Measurements from ENCODE around the gene PDLIM4. TPM values are rescaled to one million over a fixed set of nuclear protein-coding genes. Genes with fewer than 3 reads are reported as not detected.

The PDLIM4 gene
- polyA plus RNA-seq, 1 donor (not counting 4 experiments of a cell fraction or from before 2014, with no cell fraction given) = 38.3 TPM

- no peak for TF ChIP-seq EZH2 (IDR thresholded peaks at IDR 0.05; ENCODE audit: low read length)
- peak in 1 of 3 experiments; percentile 4 for TF ChIP-seq CTCF (optimal IDR thresholded peaks at IDR 0.05 in 1 of 3, IDR thresholded peaks at IDR 0.05 in 1 of 3, conservative IDR thresholded peaks at IDR 0.05 in 1 of 3; ENCODE audit: extremely low read depth in 1 of 3, insufficient read depth in 2 of 3, low read length in 3 of 3)
- Histone ChIP-seq H3K9ac (ENCODE audit: control insufficient read depth, extremely low read depth, insufficient read depth, low read length) (no peak overlapping the region), H3K4me2 (ENCODE audit: control insufficient read depth, extremely low read depth, insufficient read depth, low read depth, low read length) (no peak overlapping the region), H3K9me1 (ENCODE audit: control insufficient read depth, extremely low read depth, insufficient read depth, low read length) (peaks cover 5% of the 10 kb centered on the region), H4K20me1 (ENCODE audit: control insufficient read depth, extremely low read depth, insufficient read depth, low read length) (no peaks in the 10 kb centered on the region), H3K27me3 (ENCODE audit: control insufficient read depth, extremely low read depth, insufficient read depth, low read length) (no peaks in the 10 kb centered on the region), H3K79me2 (ENCODE audit: control insufficient read depth, insufficient read depth, low read length) (peaks cover 18% of the 10 kb centered on the region), H3K4me1 (ENCODE audit: control insufficient read depth, extremely low read depth, insufficient read depth, low read length) (peaks cover 51% of the 10 kb centered on the region), H2AFZ (ENCODE audit: control insufficient read depth, low read length) (no peak overlapping the region), H3K36me3 (ENCODE audit: control insufficient read depth in 2 of 2, extremely low read depth in 1 of 2, insufficient read depth in 2 of 2, low read length in 2 of 2) (peaks cover 38 to 42% of the 10 kb centered on the region in 2 experiments), H3K27ac (ENCODE audit: control insufficient read depth, insufficient read depth, low read length) (no peak overlapping the region), H3K4me3 (ENCODE audit: control insufficient read depth in 2 of 3, extremely low read depth in 1 of 3, insufficient read depth in 2 of 3, low read depth in 1 of 3, low read length in 3 of 3) (no peak overlapping the region), H3K9me3 (ENCODE audit: control insufficient read depth, low read depth, low read length) (no peaks in the 10 kb centered on the region)
- no peak for DNase-seq (ENCODE audit: low read depth, low spot score)
- FAIRE-seq = no peak
- dilution Hi-C loops (cut with MboI; ENCODE audit: extremely low pct_ligation_motif_present, low sequenced_read_pairs) = no loop called here
Observed at GRCh38 chr5:132263548-132264261, 6.2 kb downstream of the PDLIM4 start.

- peaks cover 5% of the 10 kb centered on the region for H3K9me1 ChIP-seq (ENCODE audit: control insufficient read depth, extremely low read depth, insufficient read depth, low read length)
- H3K4me1 ChIP-seq (ENCODE audit: control insufficient read depth, extremely low read depth, insufficient read depth, low read length) = peaks cover 41% of the 10 kb centered on the region
- H4K20me1 ChIP-seq (ENCODE audit: control insufficient read depth, extremely low read depth, insufficient read depth, low read length) = peaks cover 2% of the 10 kb centered on the region
- DNase-seq (ENCODE audit: low read depth, low spot score) (no peak), FAIRE-seq (no peak)
- dilution Hi-C loops (cut with MboI; ENCODE audit: extremely low pct_ligation_motif_present, low sequenced_read_pairs) = no loop called here
- TF ChIP-seq EZH2 (IDR thresholded peaks at IDR 0.05; ENCODE audit: low read length) = no peak
- no peak for TF ChIP-seq CTCF (optimal IDR thresholded peaks at IDR 0.05 in 1 of 3, IDR thresholded peaks at IDR 0.05 in 1 of 3, conservative IDR thresholded peaks at IDR 0.05 in 1 of 3; ENCODE audit: extremely low read depth in 1 of 3, insufficient read depth in 2 of 3, low read length in 3 of 3)
- H3K4me3 ChIP-seq (ENCODE audit: control insufficient read depth in 2 of 3, extremely low read depth in 1 of 3, insufficient read depth in 2 of 3, low read depth in 1 of 3, low read length in 3 of 3) = no peak overlapping the region
- H3K27ac ChIP-seq (ENCODE audit: control insufficient read depth, insufficient read depth, low read length) = peak overlapping the region; percentile 78
- H3K36me3 ChIP-seq (ENCODE audit: control insufficient read depth in 2 of 2, extremely low read depth in 1 of 2, insufficient read depth in 2 of 2, low read length in 2 of 2) = peaks cover 40 to 48% of the 10 kb centered on the region in 2 experiments
- H3K4me2 ChIP-seq (ENCODE audit: control insufficient read depth, extremely low read depth, insufficient read depth, low read depth, low read length) = no peak overlapping the region
- H3K27me3 ChIP-seq (ENCODE audit: control insufficient read depth, extremely low read depth, insufficient read depth, low read length) = no peaks in the 10 kb centered on the region
- peaks cover 14% of the 10 kb centered on the region for H3K79me2 ChIP-seq (ENCODE audit: control insufficient read depth, insufficient read depth, low read length)
- peak overlapping the region; percentile 53 for H3K9ac ChIP-seq (ENCODE audit: control insufficient read depth, extremely low read depth, insufficient read depth, low read length)
- H2AFZ ChIP-seq (ENCODE audit: control insufficient read depth, low read length) = no peak overlapping the region
- H3K9me3 ChIP-seq (ENCODE audit: control insufficient read depth, low read depth, low read length) = no peaks in the 10 kb centered on the region
Observed at GRCh38 chr5:132264546-132265335, 7.2 kb downstream of the PDLIM4 start.

Data from keratinocyte (primary cell).